ENCODE measurements around the gene GRM8.

Gene GRM8

DNA sequence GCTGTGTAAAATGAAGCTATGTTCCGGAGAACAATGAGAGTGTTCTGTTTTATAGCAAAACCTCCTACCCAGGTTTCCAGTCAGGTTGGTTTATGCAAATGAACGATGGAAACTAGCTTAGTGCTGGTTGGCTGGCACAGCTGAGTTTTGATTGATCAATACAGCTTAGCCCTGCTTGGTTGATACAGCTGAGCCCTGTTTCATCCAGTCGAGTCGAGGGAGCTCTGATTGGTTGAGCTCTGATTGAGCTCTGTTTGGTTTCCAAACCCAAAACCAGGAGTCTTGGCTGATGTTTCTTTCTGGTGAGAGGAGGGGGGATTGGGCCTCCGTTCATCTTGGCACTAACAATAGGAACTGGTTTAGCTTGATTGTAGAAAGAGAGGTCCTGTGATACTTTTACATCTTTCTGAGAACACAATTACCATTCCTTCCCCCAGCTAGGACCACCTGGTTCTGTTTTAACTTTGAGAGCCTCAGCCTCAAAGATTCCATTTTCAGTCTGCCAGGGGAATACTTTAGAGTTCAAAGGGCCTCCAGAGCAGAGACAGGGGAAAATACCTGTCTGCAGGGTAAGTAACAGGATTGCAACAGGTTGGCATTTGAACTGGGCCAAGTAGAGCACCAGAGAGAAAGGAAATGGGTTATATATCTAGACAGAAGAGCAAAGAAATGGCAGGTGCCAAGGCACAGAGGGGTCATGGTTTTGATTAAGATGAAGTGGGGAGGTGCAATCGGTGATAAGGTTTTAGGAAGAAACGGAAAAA, 210.9 kb downstream of the GRM8 start:
- Histone ChIP-seq H3K9ac (ENCODE audit: low read depth in 1 of 2, low read length in 2 of 2) (no peak overlapping the region), H3K4me3 (ENCODE audit: low read depth in 1 of 2, low read length in 2 of 2) (no peak overlapping the region), H3K27ac (ENCODE audit: low read depth, low read length) (no peak overlapping the region), H3K36me3 (ENCODE audit: control insufficient read depth in 1 of 2, insufficient read depth in 2 of 2, low read length in 2 of 2) (no peaks in the 10 kb centered on the region), H3K27me3 (ENCODE audit: control insufficient read depth in 1 of 2, insufficient read depth in 2 of 2, low read length in 2 of 2) (no peaks in the 10 kb centered on the region), H3K9me3 (ENCODE audit: control insufficient read depth in 1 of 2, low read length in 2 of 2) (no peaks in the 10 kb centered on the region), H3K4me1 (ENCODE audit: control insufficient read depth in 1 of 2, insufficient read depth in 2 of 2, low read length in 2 of 2) (no peaks in the 10 kb centered on the region)

DNA sequence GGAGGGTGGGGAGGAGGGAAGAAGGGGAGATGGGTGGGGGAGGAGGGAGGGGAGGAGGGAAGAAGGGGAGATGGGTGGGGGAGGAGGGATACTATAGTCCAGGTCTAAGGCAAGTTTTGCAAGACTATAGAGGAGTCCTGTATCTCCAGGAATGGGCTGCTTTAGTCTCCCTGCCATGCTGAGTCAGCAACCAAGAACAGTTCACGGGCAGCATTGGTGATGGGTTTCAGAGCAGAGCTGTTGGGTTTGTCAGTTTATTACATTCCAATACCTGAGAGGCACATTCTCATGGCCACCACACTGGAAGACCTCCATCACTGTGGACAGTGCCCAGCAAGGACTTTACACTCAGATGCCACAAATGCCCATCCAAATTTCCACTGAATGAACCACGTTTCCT, 212.7 kb downstream of the GRM8 start:
- H3K27ac ChIP-seq (ENCODE audit: low read depth, low read length): no peak overlapping the region
- H3K9me3 ChIP-seq (ENCODE audit: control insufficient read depth in 1 of 2, low read length in 2 of 2): no peaks in the 10 kb centered on the region
- H3K4me3 ChIP-seq (ENCODE audit: low read depth in 1 of 2, low read length in 2 of 2): no peak overlapping the region
- no peaks in the 10 kb centered on the region for H3K27me3 ChIP-seq (ENCODE audit: control insufficient read depth in 1 of 2, insufficient read depth in 2 of 2, low read length in 2 of 2)
- H3K4me1 ChIP-seq (ENCODE audit: control insufficient read depth in 1 of 2, insufficient read depth in 2 of 2, low read length in 2 of 2): no peaks in the 10 kb centered on the region
- H3K9ac ChIP-seq (ENCODE audit: low read depth in 1 of 2, low read length in 2 of 2): no peak overlapping the region
- no peaks in the 10 kb centered on the region for H3K36me3 ChIP-seq (ENCODE audit: control insufficient read depth in 1 of 2, insufficient read depth in 2 of 2, low read length in 2 of 2)

GRCh38 chr7:127039541-127039940, 213.2 kb downstream of the GRM8 start:
- H3K27ac ChIP-seq (ENCODE audit: low read depth, low read length): no peak overlapping the region

DNA sequence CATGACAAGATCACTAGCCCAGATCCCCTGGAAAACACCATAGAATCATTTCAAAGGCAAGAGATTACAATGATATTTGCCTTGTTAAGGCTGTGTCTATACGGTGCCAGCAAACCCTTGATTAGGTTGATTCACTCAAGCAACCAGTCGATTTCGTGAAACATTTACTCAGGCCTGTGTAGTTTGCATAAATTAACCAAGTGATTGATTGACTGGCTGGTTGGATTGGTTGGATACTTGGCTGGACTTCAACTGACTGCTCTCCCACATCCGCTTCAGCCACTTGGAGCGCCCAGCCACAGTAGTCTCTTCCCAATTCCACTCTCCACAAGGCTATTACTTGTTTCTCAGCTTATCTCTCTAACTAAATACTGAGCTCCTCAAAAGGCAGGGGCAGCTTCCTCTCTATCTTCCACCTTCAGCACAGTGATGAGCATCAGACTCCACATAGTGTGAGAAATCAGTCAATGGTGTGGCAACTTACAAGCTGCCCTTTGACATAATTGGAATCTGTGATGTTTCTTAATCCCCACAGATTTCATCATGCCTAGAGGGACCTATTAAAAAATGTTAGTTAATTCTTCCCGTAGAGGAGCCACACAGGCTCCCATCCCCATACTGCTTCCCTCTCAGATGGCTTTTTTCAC, 217.4 kb downstream of the GRM8 start:
- H3K9ac ChIP-seq (ENCODE audit: low read depth in 1 of 2, low read length in 2 of 2): no peak overlapping the region
- no peaks in the 10 kb centered on the region for H3K36me3 ChIP-seq (ENCODE audit: control insufficient read depth in 1 of 2, insufficient read depth in 2 of 2, low read length in 2 of 2)
- no peaks in the 10 kb centered on the region for H3K4me1 ChIP-seq (ENCODE audit: control insufficient read depth in 1 of 2, insufficient read depth in 2 of 2, low read length in 2 of 2)
- H3K9me3 ChIP-seq (ENCODE audit: control insufficient read depth in 1 of 2, low read length in 2 of 2): no peaks in the 10 kb centered on the region
- H3K27ac ChIP-seq (ENCODE audit: low read depth, low read length): no peak overlapping the region
- H3K27me3 ChIP-seq (ENCODE audit: control insufficient read depth in 1 of 2, insufficient read depth in 2 of 2, low read length in 2 of 2): no peaks in the 10 kb centered on the region
- H3K4me3 ChIP-seq (ENCODE audit: low read depth in 1 of 2, low read length in 2 of 2): no peak overlapping the region

More at GRCh38 chr7:127039541-127039940, 213.2 kb downstream of the GRM8 start:
- Histone ChIP-seq H3K4me1 (ENCODE audit: control insufficient read depth in 1 of 2, insufficient read depth in 2 of 2, low read length in 2 of 2) (no peaks in the 10 kb centered on the region), H3K9me3 (ENCODE audit: control insufficient read depth in 1 of 2, low read length in 2 of 2) (no peaks in the 10 kb centered on the region), H3K27me3 (ENCODE audit: control insufficient read depth in 1 of 2, insufficient read depth in 2 of 2, low read length in 2 of 2) (no peaks in the 10 kb centered on the region), H3K4me3 (ENCODE audit: low read depth in 1 of 2, low read length in 2 of 2) (no peak overlapping the region), H3K9ac (ENCODE audit: low read depth in 1 of 2, low read length in 2 of 2) (no peak overlapping the region), H3K36me3 (ENCODE audit: control insufficient read depth in 1 of 2, insufficient read depth in 2 of 2, low read length in 2 of 2) (no peaks in the 10 kb centered on the region)

- H3K27ac ChIP-seq (ENCODE audit: low read depth, low read length): no peak overlapping the region
- no peaks in the 10 kb centered on the region for H3K36me3 ChIP-seq (ENCODE audit: control insufficient read depth in 1 of 2, insufficient read depth in 2 of 2, low read length in 2 of 2)
- no peaks in the 10 kb centered on the region for H3K4me1 ChIP-seq (ENCODE audit: control insufficient read depth in 1 of 2, insufficient read depth in 2 of 2, low read length in 2 of 2)
- H3K27me3 ChIP-seq (ENCODE audit: control insufficient read depth in 1 of 2, insufficient read depth in 2 of 2, low read length in 2 of 2): no peaks in the 10 kb centered on the region
- H3K9me3 ChIP-seq (ENCODE audit: control insufficient read depth in 1 of 2, low read length in 2 of 2): no peaks in the 10 kb centered on the region
- H3K9ac ChIP-seq (ENCODE audit: low read depth in 1 of 2, low read length in 2 of 2): no peak overlapping the region
- no peak overlapping the region for H3K4me3 ChIP-seq (ENCODE audit: low read depth in 1 of 2, low read length in 2 of 2)
Observed at GRCh38 chr7:127034186-127034806, 218.4 kb downstream of the GRM8 start.

GRCh38 chr7:127029823-127030222, 222.9 kb downstream of the GRM8 start:
- H3K9ac ChIP-seq (ENCODE audit: low read depth in 1 of 2, low read length in 2 of 2): no peak overlapping the region

GRCh38 chr7:127021857-127022256, 230.9 kb downstream of the GRM8 start:
- Histone ChIP-seq H3K4me3 (ENCODE audit: low read depth in 1 of 2, low read length in 2 of 2) (no peak overlapping the region), H3K9ac (ENCODE audit: low read depth in 1 of 2, low read length in 2 of 2) (no peak overlapping the region), H3K4me1 (ENCODE audit: control insufficient read depth in 1 of 2, insufficient read depth in 2 of 2, low read length in 2 of 2) (no peaks in the 10 kb centered on the region), H3K27ac (ENCODE audit: low read depth, low read length) (no peak overlapping the region), H3K9me3 (ENCODE audit: control insufficient read depth in 1 of 2, low read length in 2 of 2) (no peaks in the 10 kb centered on the region), H3K36me3 (ENCODE audit: control insufficient read depth in 1 of 2, insufficient read depth in 2 of 2, low read length in 2 of 2) (no peaks in the 10 kb centered on the region), H3K27me3 (ENCODE audit: control insufficient read depth in 1 of 2, insufficient read depth in 2 of 2, low read length in 2 of 2) (no peaks in the 10 kb centered on the region)

More at GRCh38 chr7:127029823-127030222, 222.9 kb downstream of the GRM8 start:
- no peak overlapping the region for H3K27ac ChIP-seq (ENCODE audit: low read depth, low read length)
- H3K36me3 ChIP-seq (ENCODE audit: control insufficient read depth in 1 of 2, insufficient read depth in 2 of 2, low read length in 2 of 2): no peaks in the 10 kb centered on the region
- no peak overlapping the region for H3K4me3 ChIP-seq (ENCODE audit: low read depth in 1 of 2, low read length in 2 of 2)
- no peaks in the 10 kb centered on the region for H3K4me1 ChIP-seq (ENCODE audit: control insufficient read depth in 1 of 2, insufficient read depth in 2 of 2, low read length in 2 of 2)
- no peaks in the 10 kb centered on the region for H3K9me3 ChIP-seq (ENCODE audit: control insufficient read depth in 1 of 2, low read length in 2 of 2)
- H3K27me3 ChIP-seq (ENCODE audit: control insufficient read depth in 1 of 2, insufficient read depth in 2 of 2, low read length in 2 of 2): no peaks in the 10 kb centered on the region

DNA sequence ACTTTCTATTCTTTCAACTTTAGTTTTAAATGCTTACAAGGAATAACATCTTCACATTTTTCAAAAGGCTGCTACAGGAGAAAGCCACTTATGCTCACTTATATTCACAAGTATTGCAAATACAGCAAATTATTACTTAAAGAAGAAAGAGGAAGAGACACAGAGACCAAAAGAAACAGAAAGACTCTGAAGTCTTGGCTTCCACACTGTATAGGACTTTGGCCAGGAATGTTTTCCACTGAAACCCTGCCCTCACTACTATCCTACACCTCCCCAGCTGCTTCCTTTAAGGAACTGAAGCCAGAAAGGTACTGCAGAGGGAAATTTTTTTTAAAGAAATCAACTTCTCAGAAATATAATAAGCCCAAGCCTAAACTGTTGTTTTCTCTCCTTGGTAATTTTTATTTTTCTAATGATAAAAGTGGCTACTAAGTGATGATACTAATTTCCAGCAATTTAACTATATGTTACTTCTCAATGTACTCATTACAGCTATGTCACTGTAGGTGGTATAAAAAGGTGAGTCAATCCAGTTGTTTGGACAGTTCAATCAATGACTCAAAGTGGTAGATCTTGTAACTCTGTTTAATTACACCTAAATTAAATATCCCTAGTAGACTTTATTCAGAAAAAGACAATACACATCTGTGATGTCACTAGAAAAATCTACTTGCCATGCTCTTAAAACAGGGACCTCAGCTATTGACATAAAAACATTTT, 231.6 kb downstream of the GRM8 start:
- Histone ChIP-seq H3K9ac (ENCODE audit: low read depth in 1 of 2, low read length in 2 of 2) (no peak overlapping the region), H3K27ac (ENCODE audit: low read depth, low read length) (no peak overlapping the region), H3K36me3 (ENCODE audit: control insufficient read depth in 1 of 2, insufficient read depth in 2 of 2, low read length in 2 of 2) (no peaks in the 10 kb centered on the region), H3K4me3 (ENCODE audit: low read depth in 1 of 2, low read length in 2 of 2) (no peak overlapping the region), H3K27me3 (ENCODE audit: control insufficient read depth in 1 of 2, insufficient read depth in 2 of 2, low read length in 2 of 2) (no peaks in the 10 kb centered on the region), H3K4me1 (ENCODE audit: control insufficient read depth in 1 of 2, insufficient read depth in 2 of 2, low read length in 2 of 2) (no peaks in the 10 kb centered on the region), H3K9me3 (ENCODE audit: control insufficient read depth in 1 of 2, low read length in 2 of 2) (no peaks in the 10 kb centered on the region)

DNA sequence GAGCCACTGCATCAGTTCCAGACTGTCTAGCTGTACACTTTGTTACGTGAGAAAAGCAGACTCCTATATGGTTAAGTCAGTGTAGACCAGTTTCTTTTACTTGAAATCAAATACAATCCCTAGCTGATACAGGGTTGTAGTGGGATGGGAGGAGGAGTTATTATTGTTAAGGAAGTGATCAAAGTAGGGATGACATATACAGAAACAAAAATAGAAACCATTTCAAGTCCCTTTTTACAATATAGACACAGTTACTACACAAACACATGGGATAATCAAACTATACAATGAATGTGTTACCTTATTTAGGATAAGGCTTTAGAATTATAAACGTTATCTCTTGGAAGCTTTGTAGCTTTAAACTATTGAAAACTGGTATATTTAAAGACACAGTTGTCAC, 233.9 kb downstream of the GRM8 start:
- H3K9ac ChIP-seq (ENCODE audit: low read depth in 1 of 2, low read length in 2 of 2): no peak overlapping the region
- no peaks in the 10 kb centered on the region for H3K36me3 ChIP-seq (ENCODE audit: control insufficient read depth in 1 of 2, insufficient read depth in 2 of 2, low read length in 2 of 2)
- no peak overlapping the region for H3K4me3 ChIP-seq (ENCODE audit: low read depth in 1 of 2, low read length in 2 of 2)
- no peaks in the 10 kb centered on the region for H3K9me3 ChIP-seq (ENCODE audit: control insufficient read depth in 1 of 2, low read length in 2 of 2)
- H3K27ac ChIP-seq (ENCODE audit: low read depth, low read length): no peak overlapping the region
- no peaks in the 10 kb centered on the region for H3K27me3 ChIP-seq (ENCODE audit: control insufficient read depth in 1 of 2, insufficient read depth in 2 of 2, low read length in 2 of 2)
- no peaks in the 10 kb centered on the region for H3K4me1 ChIP-seq (ENCODE audit: control insufficient read depth in 1 of 2, insufficient read depth in 2 of 2, low read length in 2 of 2)

DNA sequence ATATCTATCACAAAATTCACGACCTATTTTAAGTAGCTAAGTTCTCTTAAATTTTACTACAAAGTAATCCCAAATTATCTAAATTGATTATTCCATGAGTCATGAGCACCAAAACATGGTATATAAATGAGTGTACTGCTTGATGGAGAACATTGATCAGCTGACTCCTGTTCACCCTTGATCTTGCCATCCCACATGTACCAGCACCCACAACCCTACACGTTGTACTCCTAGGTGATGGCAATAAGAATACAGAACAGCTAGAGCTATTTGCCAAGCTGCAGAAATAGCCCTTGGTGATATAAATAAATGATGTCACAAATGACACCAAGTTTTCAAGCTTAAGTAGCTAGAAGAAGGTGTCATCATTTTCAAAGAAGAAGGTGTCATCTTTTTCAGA, 235.5 kb downstream of the GRM8 start:
- no peaks in the 10 kb centered on the region for H3K36me3 ChIP-seq (ENCODE audit: control insufficient read depth in 1 of 2, insufficient read depth in 2 of 2, low read length in 2 of 2)
- no peak overlapping the region for H3K4me3 ChIP-seq (ENCODE audit: low read depth in 1 of 2, low read length in 2 of 2)
- H3K27me3 ChIP-seq (ENCODE audit: control insufficient read depth in 1 of 2, insufficient read depth in 2 of 2, low read length in 2 of 2): no peaks in the 10 kb centered on the region
- no peaks in the 10 kb centered on the region for H3K9me3 ChIP-seq (ENCODE audit: control insufficient read depth in 1 of 2, low read length in 2 of 2)
- H3K27ac ChIP-seq (ENCODE audit: low read depth, low read length): no peak overlapping the region
- H3K9ac ChIP-seq (ENCODE audit: low read depth in 1 of 2, low read length in 2 of 2): no peak overlapping the region
- no peaks in the 10 kb centered on the region for H3K4me1 ChIP-seq (ENCODE audit: control insufficient read depth in 1 of 2, insufficient read depth in 2 of 2, low read length in 2 of 2)

Measured in duodenal mucosa (tissue), 2 donors.